ENCODE results near the gene FILIP1L.

DNA sequence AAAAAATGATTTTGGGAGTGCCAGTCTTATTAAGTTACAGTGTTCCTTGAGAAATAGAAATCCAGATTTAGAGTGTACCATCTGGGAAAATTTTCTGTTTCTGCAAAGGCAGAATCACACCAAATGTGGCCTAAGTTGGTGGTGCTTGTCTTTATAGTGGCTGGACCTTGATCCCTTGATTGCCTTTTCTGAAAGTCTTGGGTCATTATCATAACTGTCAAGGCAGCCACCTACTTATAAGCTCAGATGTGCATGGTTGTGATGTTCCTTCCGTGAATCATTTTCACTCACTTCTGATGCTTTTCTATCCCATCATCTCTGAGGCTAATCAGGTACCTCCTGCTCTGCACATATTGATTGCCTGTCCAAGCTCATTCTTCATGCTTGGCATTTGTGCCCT is 276.6 kb downstream of the FILIP1L start:
- TF ChIP-seq, protein P1, sequence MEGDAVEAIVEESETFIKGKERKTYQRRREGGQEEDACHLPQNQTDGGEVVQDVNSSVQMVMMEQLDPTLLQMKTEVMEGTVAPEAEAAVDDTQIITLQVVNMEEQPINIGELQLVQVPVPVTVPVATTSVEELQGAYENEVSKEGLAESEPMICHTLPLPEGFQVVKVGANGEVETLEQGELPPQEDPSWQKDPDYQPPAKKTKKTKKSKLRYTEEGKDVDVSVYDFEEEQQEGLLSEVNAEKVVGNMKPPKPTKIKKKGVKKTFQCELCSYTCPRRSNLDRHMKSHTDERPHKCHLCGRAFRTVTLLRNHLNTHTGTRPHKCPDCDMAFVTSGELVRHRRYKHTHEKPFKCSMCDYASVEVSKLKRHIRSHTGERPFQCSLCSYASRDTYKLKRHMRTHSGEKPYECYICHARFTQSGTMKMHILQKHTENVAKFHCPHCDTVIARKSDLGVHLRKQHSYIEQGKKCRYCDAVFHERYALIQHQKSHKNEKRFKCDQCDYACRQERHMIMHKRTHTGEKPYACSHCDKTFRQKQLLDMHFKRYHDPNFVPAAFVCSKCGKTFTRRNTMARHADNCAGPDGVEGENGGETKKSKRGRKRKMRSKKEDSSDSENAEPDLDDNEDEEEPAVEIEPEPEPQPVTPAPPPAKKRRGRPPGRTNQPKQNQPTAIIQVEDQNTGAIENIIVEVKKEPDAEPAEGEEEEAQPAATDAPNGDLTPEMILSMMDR (conservative IDR thresholded peaks at IDR 0.05; ENCODE audit: low read length) = no peak
- no peak for TF ChIP-seq EZH2phosphoT487 (IDR thresholded peaks at IDR 0.05; ENCODE audit: borderline replicate concordance)

All from Loucy (cell line).